ENCODE results near the gene AKIRIN1.
"Not testable (repeated sequence)": the region's sequence is repeated elsewhere in the genome, so short reads cannot be mapped to it uniquely, and the experiment has no call there.

AKIRIN1 gene

GRCh38 chr1:38997034-38997900 is 6.2 kb downstream of the AKIRIN1 start:
- no peak for DNase-seq

GRCh38 chr1:38997901-38998190 is 6.8 kb downstream of the AKIRIN1 start:
- DNase-seq: no peak

GRCh38 chr1:39001516-39002421 is 10.7 kb downstream of the AKIRIN1 start:
- DNase-seq: no peak

- DNase-seq: no peak
Observed at GRCh38 chr1:39003281-39003680, 12.2 kb downstream of the AKIRIN1 start.

GRCh38 chr1:39003794-39004193 is 12.7 kb downstream of the AKIRIN1 start:
- DNase-seq: no peak

- no peak for DNase-seq
Observed at GRCh38 chr1:39006287-39006686, 15.2 kb downstream of the AKIRIN1 start.

GRCh38 chr1:39006726-39007645 is 15.9 kb downstream of the AKIRIN1 start:
- DNase-seq: no peak

GRCh38 chr1:39014956-39015355 is 23.9 kb downstream of the AKIRIN1 start:
- DNase-seq: not testable (repeated sequence)

GRCh38 chr1:39016604-39017171 is 25.6 kb downstream of the AKIRIN1 start:
- DNase-seq: no peak

GRCh38 chr1:39017266-39017665 is 26.2 kb downstream of the AKIRIN1 start:
- no peak for DNase-seq

GRCh38 chr1:39020494-39020893 is 29.4 kb downstream of the AKIRIN1 start:
- DNase-seq: not testable (repeated sequence)

GRCh38 chr1:39021426-39021825 is 30.4 kb downstream of the AKIRIN1 start:
- DNase-seq: no peak

- DNase-seq: no peak
Observed at GRCh38 chr1:39023140-39023539, 32.1 kb downstream of the AKIRIN1 start.

GRCh38 chr1:39026051-39026865 is 35.2 kb downstream of the AKIRIN1 start, which contains the start of gene NDUFS5:
NDUFS5 (plus strand) TSS chr1:39026350; CDS start chr1:39028725, 2,375 bp downstream.
- DNase-seq: peak; percentile 74

- DNase-seq: no peak
Observed at GRCh38 chr1:39026866-39027507, 35.9 kb downstream of the AKIRIN1 start.

- no peak for DNase-seq
Observed at GRCh38 chr1:39034114-39034654, 43.1 kb downstream of the AKIRIN1 start.

- no peak for DNase-seq
Observed at GRCh38 chr1:39036678-39037077, 45.6 kb downstream of the AKIRIN1 start.

GRCh38 chr1:39043513-39043912 is 52.4 kb downstream of the AKIRIN1 start:
- DNase-seq: no peak

- no peak for DNase-seq
Observed at GRCh38 chr1:39044762-39045161, 53.7 kb downstream of the AKIRIN1 start.

- no peak for DNase-seq
Observed at GRCh38 chr1:39045231-39045630, 54.2 kb downstream of the AKIRIN1 start.
